SK-N-SH (cell line): ENCODE data around the gene IL11. TPM values are rescaled to one million over a fixed set of nuclear protein-coding genes. Genes with fewer than 3 reads are reported as not detected.

Experiments
- CTCF ChIA-PET: fragments of 300-600, 350-600 bp; formaldehyde crosslinking; extraction: SDS; loops from one replicate; lab custom pipeline; 2021; lab: Yijun Ruan, JAX
- POLR2A ChIA-PET: fragments of 350-600 bp; sonication (Branson Sonifier 250); formaldehyde crosslinking; extraction: SDS; loops from one replicate; lab custom pipeline; 2020; ENCODE audit warnings: antibody characterized with exemption, inconsistent platforms; lab: Yijun Ruan, JAX
- DNase-seq: peaks from one replicate; pipeline ENCODE4 v3.0.0; 2012
- H2AFZ ChIP-seq: fragments of 200-600 bp; sonication (generic); 2 replicates; pipeline ENCODE4 v1.8.1; 2016; ENCODE audit warnings: antibody characterized with exemption, mild to moderate bottlenecking, low read depth
- H3F3A ChIP-seq: fragments of 200-600 bp; sonication (generic); replicated peaks from 2 replicates; pipeline ENCODE3; 2016; ENCODE audit warnings: antibody characterized with exemption, mild to moderate bottlenecking; ENCODE audit not compliant: insufficient read depth
- H3K27ac ChIP-seq, 2 experiments: fragments of 200-500 bp in 1 of 2; fragments of 200-600 bp in 1 of 2; sonication (Bioruptor generic) in 1 of 2; sonication (generic), shearing (Covaris generic) in 1 of 2; 2 replicates each; pipeline versions ENCODE4 v1.5.1 to v1.6.1; 2014 to 2016; ENCODE audit warnings: low read depth in 2 of 2, inconsistent platforms in 1 of 2, low read length in 1 of 2, mild to moderate bottlenecking in 1 of 2, mixed read lengths in 1 of 2
- H3K27me3 ChIP-seq: fragments of 200-600 bp; sonication (generic), shearing (Covaris generic); 2 replicates; pipeline ENCODE4 v1.6.1; 2016; ENCODE audit warnings: mixed run types; ENCODE audit not compliant: insufficient read depth
- H3K36me3 ChIP-seq, 2 experiments: fragments of 200-500 bp in 1 of 2; fragments of 200-600 bp in 1 of 2; sonication (Bioruptor generic) in 1 of 2; sonication (generic) in 1 of 2; replicated peaks in 1 of 2; 2 replicates each; pipeline versions ENCODE3 to v1.5.1; 2014 to 2016; ENCODE audit warnings: low read length in 1 of 2, mild to moderate bottlenecking in 1 of 2; ENCODE audit not compliant: insufficient read depth in 2 of 2, control insufficient read depth in 1 of 2
- H3K4me1 ChIP-seq, 2 experiments: fragments of 200-500 bp in 1 of 2; fragments of 200-600 bp in 1 of 2; sonication (Bioruptor generic) in 1 of 2; sonication (generic), shearing (Covaris generic) in 1 of 2; 2 replicates each; pipeline versions ENCODE4 v1.5.1 to v1.6.1; 2014 to 2016; ENCODE audit warnings: low read depth in 1 of 2, low read length in 1 of 2, mixed run types in 1 of 2; ENCODE audit not compliant: insufficient read depth in 2 of 2, control insufficient read depth in 1 of 2
- H3K4me2 ChIP-seq: fragments of 200-600 bp; sonication (generic), shearing (Covaris generic); 2 replicates; pipeline ENCODE4 v1.6.1; 2017; ENCODE audit warnings: mixed run types
- H3K4me3 ChIP-seq, 2 experiments: fragments of 200-500 bp in 1 of 2; fragments of 200-600 bp in 1 of 2; sonication (Bioruptor generic) in 1 of 2; sonication (generic), shearing (Covaris generic) in 1 of 2; 2 replicates each; pipeline versions ENCODE4 v1.5.1 to v1.8.1; 2014 to 2016; ENCODE audit warnings: low read depth in 2 of 2, inconsistent platforms in 1 of 2, low read length in 1 of 2, mild to moderate bottlenecking in 1 of 2, mixed read lengths in 1 of 2, moderate library complexity in 1 of 2
- H3K79me2 ChIP-seq: fragments of 200-600 bp; sonication (generic); 2 replicates; pipeline ENCODE4 v1.8.1; 2017; ENCODE audit warnings: mild to moderate bottlenecking; ENCODE audit not compliant: insufficient read depth
- H3K9ac ChIP-seq: fragments of 200-600 bp; sonication (generic); 2 replicates; pipeline ENCODE4 v1.6.1; 2017; ENCODE audit warnings: mixed run types
- H3K9me2 ChIP-seq: fragments of 200-600 bp; sonication (generic); 2 replicates; pipeline ENCODE4 v1.6.1; 2017; ENCODE audit warnings: mixed run types
- H3K9me3 ChIP-seq: fragments of 200-600 bp; sonication (generic); 2 replicates; pipeline ENCODE4 v1.6.1; 2017; ENCODE audit warnings: mixed run types, mild to moderate bottlenecking, moderate library complexity
- H4K20me1 ChIP-seq: fragments of 200-600 bp; sonication (generic); 2 replicates; pipeline ENCODE4 v1.6.1; 2017; ENCODE audit warnings: mild to moderate bottlenecking, mixed run types; ENCODE audit not compliant: insufficient read depth
- CHD2 ChIP-seq: fragments of 150-350 bp; IDR thresholded peaks from 2 replicates; pipeline ENCODE4 v1.6.1; 2018; ENCODE audit warnings: low read length; ENCODE audit not compliant: partially characterized antibody
- EZH2phosphoT487 ChIP-seq: fragments of 200-600 bp; sonication (generic); IDR thresholded peaks from 2 replicates; pipeline ENCODE4 v1.6.1; 2017; ENCODE audit warnings: low read depth, mixed run types, mild to moderate bottlenecking, antibody characterized with exemption, moderate library complexity, borderline replicate concordance
- JUND ChIP-seq: IDR thresholded peaks from 2 replicates; pipeline ENCODE4 v1.4.0; 2012
- NFIC ChIP-seq: IDR thresholded peaks from 2 replicates; pipeline ENCODE4 v1.4.0; 2012; ENCODE audit warnings: borderline replicate concordance
- NRF1 ChIP-seq: IDR thresholded peaks from 2 replicates; pipeline ENCODE4 v1.6.1; 2012; ENCODE audit warnings: low read depth, mild to moderate bottlenecking, low read length
- RAD21 ChIP-seq: IDR thresholded peaks from 2 replicates; pipeline ENCODE4 v1.6.1; 2012; ENCODE audit warnings: mild to moderate bottlenecking, low read length
- TAF1 ChIP-seq: IDR thresholded peaks from 2 replicates; pipeline ENCODE4 v1.6.1; 2012; ENCODE audit warnings: low read depth, mild to moderate bottlenecking, low read length, moderate library complexity, borderline replicate concordance
- WGBS: methylation state at CpG from one replicate; pipeline ENCODE4 v1.1.6; 2017; ENCODE audit warnings: low lambda C conversion rate; 5-methylcytosine and 5-hydroxymethylcytosine counted together
- polyA plus RNA-seq, 3 experiments: library from polyadenylated mRNA; depleted of rRNA; stranded (reverse); fragments of >200 nt; gene quantifications; 2 replicates each; pipeline ENCODE4 v1.2.3, GENCODE V29; 2012
- TF ChIP-seq, protein P1 (sequence below): IDR thresholded peaks from 2 replicates; pipeline ENCODE4 v1.6.1; 2012; ENCODE audit warnings: mild to moderate bottlenecking, low read depth, low read length, moderate library complexity
- TF ChIP-seq, protein P2 (sequence below): fragments of 150-350 bp; IDR thresholded peaks from 2 replicates; pipeline ENCODE4 v1.6.1; 2016; ENCODE audit warnings: mild to moderate bottlenecking, low read depth, low read length
- TF ChIP-seq, protein P3 (sequence below): IDR thresholded peaks from 2 replicates; pipeline ENCODE4; 2012
- TF ChIP-seq, protein P4 (sequence below): fragments of 200-600 bp; sonication (generic); IDR thresholded peaks from 2 replicates; pipeline ENCODE4 v1.6.1; 2017; ENCODE audit warnings: antibody characterized with exemption, mild to moderate bottlenecking, moderate library complexity
- TF ChIP-seq, protein P5 (sequence below): IDR thresholded peaks from 2 replicates; pipeline ENCODE4 v1.4.0; 2012; ENCODE audit warnings: low read depth

IL11 gene
- polyA plus RNA-seq, 1 of the 3 experiments (the other 2 are of a cell fraction): 13.2 TPM

DNA sequence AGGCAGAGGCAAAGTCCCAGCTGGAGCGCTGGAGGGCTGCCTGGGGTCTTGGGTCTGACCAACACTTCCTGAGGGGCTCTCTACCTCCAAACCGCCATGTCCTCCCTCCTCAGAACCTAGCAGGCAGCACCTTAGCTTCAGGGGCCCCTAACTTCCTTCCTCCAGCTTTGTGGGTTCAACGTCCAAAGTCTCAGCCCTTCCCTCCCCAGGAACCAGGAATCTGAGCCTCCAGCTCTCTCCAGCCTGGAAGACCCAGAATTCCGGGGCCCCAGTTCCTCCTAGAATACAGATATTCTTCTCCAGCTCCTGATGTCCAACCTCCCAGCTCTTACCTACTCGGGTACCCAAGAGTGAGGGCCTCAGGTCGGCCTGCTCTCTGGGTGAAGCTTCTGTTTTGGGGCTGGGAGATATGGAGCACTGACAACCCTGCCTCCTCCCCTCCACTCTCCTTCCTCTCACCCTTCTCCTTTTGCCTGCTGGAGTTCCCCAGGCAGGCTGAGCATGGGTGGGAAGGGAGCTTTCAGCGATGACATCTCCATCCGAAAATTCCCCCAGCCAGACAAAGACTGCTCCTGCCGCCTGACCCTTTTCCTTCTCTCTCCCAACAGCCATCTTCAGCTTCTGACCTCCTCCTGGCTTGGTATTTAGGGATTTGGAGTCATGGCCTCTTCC, 48.7 kb downstream of the IL11 start:
- TF ChIP-seq, protein P1, sequence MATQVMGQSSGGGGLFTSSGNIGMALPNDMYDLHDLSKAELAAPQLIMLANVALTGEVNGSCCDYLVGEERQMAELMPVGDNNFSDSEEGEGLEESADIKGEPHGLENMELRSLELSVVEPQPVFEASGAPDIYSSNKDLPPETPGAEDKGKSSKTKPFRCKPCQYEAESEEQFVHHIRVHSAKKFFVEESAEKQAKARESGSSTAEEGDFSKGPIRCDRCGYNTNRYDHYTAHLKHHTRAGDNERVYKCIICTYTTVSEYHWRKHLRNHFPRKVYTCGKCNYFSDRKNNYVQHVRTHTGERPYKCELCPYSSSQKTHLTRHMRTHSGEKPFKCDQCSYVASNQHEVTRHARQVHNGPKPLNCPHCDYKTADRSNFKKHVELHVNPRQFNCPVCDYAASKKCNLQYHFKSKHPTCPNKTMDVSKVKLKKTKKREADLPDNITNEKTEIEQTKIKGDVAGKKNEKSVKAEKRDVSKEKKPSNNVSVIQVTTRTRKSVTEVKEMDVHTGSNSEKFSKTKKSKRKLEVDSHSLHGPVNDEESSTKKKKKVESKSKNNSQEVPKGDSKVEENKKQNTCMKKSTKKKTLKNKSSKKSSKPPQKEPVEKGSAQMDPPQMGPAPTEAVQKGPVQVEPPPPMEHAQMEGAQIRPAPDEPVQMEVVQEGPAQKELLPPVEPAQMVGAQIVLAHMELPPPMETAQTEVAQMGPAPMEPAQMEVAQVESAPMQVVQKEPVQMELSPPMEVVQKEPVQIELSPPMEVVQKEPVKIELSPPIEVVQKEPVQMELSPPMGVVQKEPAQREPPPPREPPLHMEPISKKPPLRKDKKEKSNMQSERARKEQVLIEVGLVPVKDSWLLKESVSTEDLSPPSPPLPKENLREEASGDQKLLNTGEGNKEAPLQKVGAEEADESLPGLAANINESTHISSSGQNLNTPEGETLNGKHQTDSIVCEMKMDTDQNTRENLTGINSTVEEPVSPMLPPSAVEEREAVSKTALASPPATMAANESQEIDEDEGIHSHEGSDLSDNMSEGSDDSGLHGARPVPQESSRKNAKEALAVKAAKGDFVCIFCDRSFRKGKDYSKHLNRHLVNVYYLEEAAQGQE: no peak
- TF ChIP-seq RAD21: no peak
- DNase-seq: no peak
- no peak overlapping the region for H3K4me3 ChIP-seq
- H3K79me2 ChIP-seq: no peaks in the 10 kb centered on the region
- H2AFZ ChIP-seq: no peak overlapping the region
- H3K4me1 ChIP-seq: no peaks in the 10 kb centered on the region
- no peaks in the 10 kb centered on the region for H3K36me3 ChIP-seq
- no peaks in the 10 kb centered on the region for H3K27me3 ChIP-seq
- ChIA-PET CTCF (interaction anchor here (0.8 to 3.1 kb wide), 5 partner anchors 17 to 180 kb away, joined by 3 to 21 read pairs (median 3); no protein-coding TSS in a partner anchor), POLR2A (interaction anchor here (1.0 to 1.3 kb wide), 3 partner anchors 8 to 62 kb away, joined by 3 to 4 read pairs (median 3); no protein-coding TSS in a partner anchor)
- H3F3A ChIP-seq: no peaks in the 10 kb centered on the region
- no peaks in the 10 kb centered on the region for H4K20me1 ChIP-seq
- H3K4me2 ChIP-seq: no peak overlapping the region
- no peak overlapping the region for H3K27ac ChIP-seq
- 67% methylated on average over 9 of the region's 9 CpGs for WGBS
- no peaks in the 10 kb centered on the region for H3K9me3 ChIP-seq
- H3K9me2 ChIP-seq: no peaks in the 10 kb centered on the region
- no peak overlapping the region for H3K9ac ChIP-seq

DNA sequence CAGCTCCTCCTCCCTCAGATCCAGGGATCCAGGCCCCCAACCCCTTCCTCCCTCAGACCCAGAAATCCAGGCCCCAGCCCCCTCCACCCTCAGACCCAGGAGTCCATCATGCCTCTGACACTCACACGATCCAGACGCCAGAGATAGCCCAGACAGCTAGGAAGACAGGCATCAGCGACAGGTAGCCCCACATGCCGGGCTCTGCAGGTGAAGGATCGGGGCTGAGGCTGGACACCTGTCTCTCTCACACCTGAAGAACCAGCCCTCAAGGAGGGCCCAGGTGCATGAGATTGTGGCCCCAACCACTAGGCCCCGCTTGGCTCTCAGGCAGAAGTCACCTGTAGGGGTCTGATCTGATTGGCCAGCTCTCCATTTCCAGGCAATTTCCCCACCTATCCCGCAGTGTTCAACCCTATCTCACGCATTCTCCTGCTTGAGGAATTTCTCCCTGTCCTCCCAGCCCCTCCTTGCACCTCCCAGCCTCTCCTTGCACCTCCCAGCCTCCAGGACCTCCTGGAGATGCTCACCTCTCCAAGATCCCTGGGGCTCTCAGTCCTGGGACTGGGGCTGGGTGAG, 49.3 kb downstream of the IL11 start:
- no peaks in the 10 kb centered on the region for H3K36me3 ChIP-seq
- H3F3A ChIP-seq: no peaks in the 10 kb centered on the region
- H3K9me2 ChIP-seq: no peaks in the 10 kb centered on the region
- H3K9ac ChIP-seq: no peak overlapping the region
- no peaks in the 10 kb centered on the region for H3K9me3 ChIP-seq
- ChIA-PET POLR2A (interaction anchor here (1.0 to 1.1 kb wide), 2 partner anchors 11 to 63 kb away, joined by 3 read pairs; no protein-coding TSS in a partner anchor), CTCF (interaction anchor here (1.0 to 3.1 kb wide), 5 partner anchors 18 to 180 kb away, joined by 3 to 21 read pairs (median 5); no protein-coding TSS in a partner anchor)
- H4K20me1 ChIP-seq: no peaks in the 10 kb centered on the region
- no peaks in the 10 kb centered on the region for H3K4me1 ChIP-seq
- WGBS: 91% methylated on average over 8 of the region's 8 CpGs
- no peaks in the 10 kb centered on the region for H3K27me3 ChIP-seq
- H3K4me3 ChIP-seq: no peak overlapping the region
- no peak for DNase-seq
- no peak overlapping the region for H2AFZ ChIP-seq
- no peak overlapping the region for H3K4me2 ChIP-seq
- no peak overlapping the region for H3K27ac ChIP-seq
- H3K79me2 ChIP-seq: no peaks in the 10 kb centered on the region
- TF ChIP-seq, protein P2, sequence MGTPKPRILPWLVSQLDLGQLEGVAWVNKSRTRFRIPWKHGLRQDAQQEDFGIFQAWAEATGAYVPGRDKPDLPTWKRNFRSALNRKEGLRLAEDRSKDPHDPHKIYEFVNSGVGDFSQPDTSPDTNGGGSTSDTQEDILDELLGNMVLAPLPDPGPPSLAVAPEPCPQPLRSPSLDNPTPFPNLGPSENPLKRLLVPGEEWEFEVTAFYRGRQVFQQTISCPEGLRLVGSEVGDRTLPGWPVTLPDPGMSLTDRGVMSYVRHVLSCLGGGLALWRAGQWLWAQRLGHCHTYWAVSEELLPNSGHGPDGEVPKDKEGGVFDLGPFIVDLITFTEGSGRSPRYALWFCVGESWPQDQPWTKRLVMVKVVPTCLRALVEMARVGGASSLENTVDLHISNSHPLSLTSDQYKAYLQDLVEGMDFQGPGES: no peak
- TF ChIP-seq, protein P3, sequence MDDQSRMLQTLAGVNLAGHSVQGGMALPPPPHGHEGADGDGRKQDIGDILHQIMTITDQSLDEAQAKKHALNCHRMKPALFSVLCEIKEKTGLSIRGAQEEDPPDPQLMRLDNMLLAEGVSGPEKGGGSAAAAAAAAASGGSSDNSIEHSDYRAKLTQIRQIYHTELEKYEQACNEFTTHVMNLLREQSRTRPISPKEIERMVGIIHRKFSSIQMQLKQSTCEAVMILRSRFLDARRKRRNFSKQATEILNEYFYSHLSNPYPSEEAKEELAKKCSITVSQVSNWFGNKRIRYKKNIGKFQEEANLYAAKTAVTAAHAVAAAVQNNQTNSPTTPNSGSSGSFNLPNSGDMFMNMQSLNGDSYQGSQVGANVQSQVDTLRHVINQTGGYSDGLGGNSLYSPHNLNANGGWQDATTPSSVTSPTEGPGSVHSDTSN: no peak
- TF ChIP-seq TAF1: no peak
- TF ChIP-seq NRF1: no peak
- TF ChIP-seq, protein P4, sequence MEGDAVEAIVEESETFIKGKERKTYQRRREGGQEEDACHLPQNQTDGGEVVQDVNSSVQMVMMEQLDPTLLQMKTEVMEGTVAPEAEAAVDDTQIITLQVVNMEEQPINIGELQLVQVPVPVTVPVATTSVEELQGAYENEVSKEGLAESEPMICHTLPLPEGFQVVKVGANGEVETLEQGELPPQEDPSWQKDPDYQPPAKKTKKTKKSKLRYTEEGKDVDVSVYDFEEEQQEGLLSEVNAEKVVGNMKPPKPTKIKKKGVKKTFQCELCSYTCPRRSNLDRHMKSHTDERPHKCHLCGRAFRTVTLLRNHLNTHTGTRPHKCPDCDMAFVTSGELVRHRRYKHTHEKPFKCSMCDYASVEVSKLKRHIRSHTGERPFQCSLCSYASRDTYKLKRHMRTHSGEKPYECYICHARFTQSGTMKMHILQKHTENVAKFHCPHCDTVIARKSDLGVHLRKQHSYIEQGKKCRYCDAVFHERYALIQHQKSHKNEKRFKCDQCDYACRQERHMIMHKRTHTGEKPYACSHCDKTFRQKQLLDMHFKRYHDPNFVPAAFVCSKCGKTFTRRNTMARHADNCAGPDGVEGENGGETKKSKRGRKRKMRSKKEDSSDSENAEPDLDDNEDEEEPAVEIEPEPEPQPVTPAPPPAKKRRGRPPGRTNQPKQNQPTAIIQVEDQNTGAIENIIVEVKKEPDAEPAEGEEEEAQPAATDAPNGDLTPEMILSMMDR: no peak
- TF ChIP-seq, protein P1: no peak
- no peak for TF ChIP-seq NFIC
- TF ChIP-seq EZH2phosphoT487: no peak
- TF ChIP-seq JUND: no peak
- no peak for TF ChIP-seq CHD2
- TF ChIP-seq, protein P5, sequence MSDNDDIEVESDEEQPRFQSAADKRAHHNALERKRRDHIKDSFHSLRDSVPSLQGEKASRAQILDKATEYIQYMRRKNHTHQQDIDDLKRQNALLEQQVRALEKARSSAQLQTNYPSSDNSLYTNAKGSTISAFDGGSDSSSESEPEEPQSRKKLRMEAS: no peak
